C4-2B (cell line): Measurements from ENCODE around the gene LAD1.

Experiments
- H3K27ac ChIP-seq: fragments of 450-650 bp; 2 replicates; pipeline ENCODE4 v1.5.1; 2017
- CTCF ChIP-seq: fragments of 450-650 bp; conservative IDR thresholded peaks from 2 replicates; pipeline ENCODE4 v1.5.1; 2017; ENCODE audit warnings: mild to moderate bottlenecking
- ZFX ChIP-seq: fragments of 450-650 bp; IDR thresholded peaks from 2 replicates; pipeline ENCODE4 v1.6.1; 2017

The LAD1 gene

GRCh38 chr1:201331166-201331565 lies 68.0 kb downstream of the LAD1 start:
- TF ChIP-seq CTCF (no peak), ZFX (no peak)
- H3K27ac ChIP-seq, result no peak overlapping the region
